HG02885 (cell line): ENCODE results near the gene HMX1.

Experiments used
- ATAC-seq: cut with Tn5 transposase; IDR thresholded peaks from one replicate; pipeline ENCODE4 v1.9.1; 2021; ENCODE audit warnings: mild to moderate bottlenecking; ENCODE audit not compliant: unreplicated experiment, poor library complexity

The HMX1 gene

GRCh38 chr4:8846826-8847225 lies 24.8 kb downstream of the HMX1 start:
- no peak for ATAC-seq

GRCh38 chr4:8846046-8846720 lies 25.5 kb downstream of the HMX1 start:
- ATAC-seq = no peak

DNA sequence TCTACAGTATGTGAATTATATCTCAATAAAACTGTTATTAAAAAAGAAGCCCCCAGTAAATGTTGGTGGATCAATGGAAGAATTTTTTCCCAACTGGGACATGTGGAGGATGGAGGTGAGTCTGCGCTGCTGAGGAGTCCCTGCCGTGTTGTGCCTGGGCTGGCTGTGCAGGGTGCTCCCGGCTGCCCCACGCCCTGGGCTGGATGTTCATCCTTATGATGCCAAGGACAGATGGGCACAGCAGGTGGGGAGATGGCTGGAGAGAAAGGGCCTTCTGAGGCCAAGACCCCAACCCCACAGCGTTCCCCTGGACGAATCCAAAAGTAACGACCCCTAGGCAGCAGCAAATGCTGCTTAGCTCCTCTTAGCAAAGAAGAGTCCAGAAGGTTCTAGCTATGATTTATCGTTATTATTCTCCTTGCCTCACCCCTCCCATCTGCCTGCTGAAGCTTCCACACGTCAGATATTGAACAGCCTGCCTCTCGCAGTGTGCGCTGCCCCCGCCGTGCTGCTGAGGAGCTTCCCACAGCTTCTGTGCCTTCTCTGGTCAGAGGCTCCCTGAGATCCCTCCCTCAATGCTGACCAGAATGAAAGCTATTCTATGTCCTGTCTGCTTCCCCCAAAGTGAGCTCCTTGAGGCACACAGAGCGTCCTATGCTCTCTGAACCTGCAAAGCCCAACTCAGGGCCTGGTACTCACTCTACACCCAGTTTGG lies 26.5 kb downstream of the HMX1 start:
- ATAC-seq = no peak

DNA sequence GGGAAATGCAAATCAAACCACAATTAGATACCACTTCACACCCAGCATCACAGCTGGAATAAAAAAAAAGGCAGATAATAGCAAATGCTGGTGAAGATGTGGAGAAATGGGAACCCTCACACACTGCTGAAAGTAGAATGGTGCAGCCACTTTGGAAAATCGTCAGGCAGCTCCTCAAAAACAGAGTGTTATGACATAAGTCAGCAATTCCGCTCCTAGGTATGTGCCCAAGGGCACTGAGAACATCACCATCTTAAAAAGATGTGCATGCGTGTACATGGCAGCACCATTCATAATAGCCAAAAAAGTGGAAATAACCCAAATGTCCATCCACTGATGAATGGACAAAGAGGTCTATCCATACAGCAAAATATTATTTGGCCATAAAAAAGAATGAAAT lies 28.0 kb downstream of the HMX1 start:
- ATAC-seq = no peak

DNA sequence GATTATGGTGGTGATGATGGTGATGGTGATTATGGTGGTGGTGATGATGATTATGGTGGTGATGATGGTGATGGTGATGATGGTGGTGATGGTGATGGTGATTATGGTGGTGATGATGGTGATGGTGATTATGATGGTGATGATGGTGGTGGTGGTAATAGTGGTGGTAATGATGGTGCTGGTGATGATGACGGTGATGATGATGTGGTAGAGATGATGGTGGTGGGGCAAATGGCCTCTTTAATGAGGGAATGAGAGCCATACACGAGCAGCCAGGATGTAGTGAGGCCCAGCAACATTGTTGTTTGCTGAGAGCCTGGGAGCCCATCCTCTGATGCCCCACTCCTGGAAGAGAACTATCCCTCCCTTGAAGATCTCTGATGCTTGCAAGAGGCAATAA lies 29.0 kb downstream of the HMX1 start:
- no peak for ATAC-seq

DNA sequence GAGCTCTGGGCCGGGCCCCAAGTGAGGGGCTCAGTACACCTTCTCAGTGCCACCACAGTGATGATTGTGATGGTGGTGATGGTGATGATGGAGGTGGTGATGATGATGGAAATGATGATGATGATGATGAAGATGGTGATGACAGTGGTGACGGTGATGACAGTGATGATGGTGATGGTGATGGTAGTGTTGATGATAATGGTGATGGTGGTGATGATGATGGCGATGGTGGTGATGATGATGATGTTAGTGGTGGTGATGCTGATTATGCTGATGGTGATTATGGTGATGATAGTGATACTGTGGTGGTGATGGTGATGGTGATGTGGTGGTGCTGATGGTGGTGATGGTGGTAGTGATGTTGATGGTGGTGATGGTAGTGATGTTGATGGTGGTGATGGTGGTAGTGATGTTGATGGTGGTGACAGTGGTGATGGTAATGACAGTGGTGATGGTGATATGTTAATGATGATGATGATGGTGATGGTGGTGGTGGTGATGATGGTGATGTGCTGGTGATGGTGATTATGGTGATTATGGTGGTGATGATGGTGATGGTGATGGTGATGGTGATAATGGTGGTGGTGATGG lies 29.9 kb downstream of the HMX1 start:
- no peak for ATAC-seq

- ATAC-seq = no peak
Observed at GRCh38 chr4:8840816-8841455, 30.7 kb downstream of the HMX1 start.

GRCh38 chr4:8840006-8840793 lies 31.4 kb downstream of the HMX1 start:
- ATAC-seq = no peak

DNA sequence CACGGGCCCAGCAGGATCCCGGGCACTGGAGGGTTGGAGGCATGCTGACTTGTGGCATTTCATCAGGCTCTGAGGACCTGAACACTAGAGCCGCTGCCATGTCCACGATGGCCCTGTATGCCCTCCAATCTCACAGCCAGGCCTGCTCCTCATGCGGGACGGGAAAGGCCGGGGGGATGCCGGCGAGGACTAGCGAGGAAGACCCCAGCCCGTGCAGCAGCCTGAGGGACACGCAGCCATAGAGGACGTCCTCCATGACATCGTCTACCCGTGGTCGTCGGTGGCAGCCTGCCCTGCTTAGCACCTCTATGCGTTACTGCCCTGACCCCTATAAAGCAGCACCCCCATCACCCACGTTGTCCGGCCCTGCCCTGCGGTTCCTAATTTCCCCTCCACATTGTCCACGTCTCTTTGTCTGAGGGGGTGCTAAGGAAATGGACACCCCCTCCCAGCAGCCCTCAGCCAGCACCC lies 32.6 kb downstream of the HMX1 start:
- no peak for ATAC-seq

DNA sequence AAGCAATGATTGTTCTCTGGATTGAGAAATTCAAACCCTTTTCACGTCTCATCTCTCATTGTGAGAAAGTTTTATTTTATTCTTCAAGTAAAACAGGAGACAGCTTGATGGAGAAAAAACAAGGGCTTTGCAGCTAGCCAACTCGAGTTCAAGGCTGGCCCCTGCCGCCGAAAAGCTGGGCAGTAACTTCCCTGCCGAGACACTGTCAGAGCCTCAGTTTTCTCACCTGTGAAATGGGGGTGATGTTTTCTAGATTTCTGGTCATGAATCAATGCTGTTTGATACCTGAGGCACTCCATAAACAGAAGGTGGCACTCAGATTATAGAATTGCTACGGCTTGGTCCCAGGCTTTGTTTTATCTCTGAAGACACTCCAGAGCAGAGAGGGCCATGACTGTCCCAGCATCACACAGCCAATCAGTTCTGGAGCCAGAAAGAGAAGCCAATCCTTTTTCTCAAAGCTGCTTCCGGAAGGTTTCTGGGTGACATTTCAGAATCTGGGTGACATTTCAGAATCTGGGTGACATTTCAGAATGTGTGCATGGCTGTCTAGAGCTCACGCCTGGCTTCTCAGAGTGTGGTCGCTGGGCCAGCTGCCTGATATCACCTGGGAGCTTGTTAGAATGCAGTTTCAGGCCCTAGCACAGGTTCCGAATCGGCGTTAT lies 33.2 kb downstream of the HMX1 start:
- ATAC-seq = no peak

- no peak for ATAC-seq
Observed at GRCh38 chr4:8837181-8837841, 34.3 kb downstream of the HMX1 start.

- no peak for ATAC-seq
Observed at GRCh38 chr4:8836664-8837171, 34.9 kb downstream of the HMX1 start.

GRCh38 chr4:8835521-8836365 lies 35.9 kb downstream of the HMX1 start:
- no peak for ATAC-seq

DNA sequence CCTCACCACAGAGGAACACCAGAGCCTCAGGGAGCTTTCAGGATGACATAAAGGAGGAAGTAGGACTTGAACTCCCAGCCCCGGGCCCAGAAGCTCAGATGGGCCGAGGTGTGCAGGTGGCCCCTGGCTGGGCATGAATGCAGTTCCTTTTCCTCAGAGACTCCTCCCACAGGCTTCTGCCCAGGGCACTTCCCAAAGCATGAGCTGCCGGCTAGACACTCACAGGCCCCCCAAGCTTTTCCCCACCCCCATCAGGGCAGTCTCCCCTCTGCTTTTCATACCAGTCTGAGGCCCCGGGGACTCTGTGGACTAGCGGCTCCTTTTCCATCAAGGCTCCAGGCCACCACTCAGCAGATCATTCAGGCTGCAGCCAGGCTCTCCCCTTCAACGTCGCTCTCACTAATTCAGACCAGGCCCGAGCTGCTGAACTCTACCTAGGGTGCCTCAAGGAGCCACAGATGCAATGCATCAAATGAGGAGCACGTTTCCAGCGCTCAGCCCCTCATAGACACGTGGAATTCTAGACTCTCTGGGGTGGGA lies 36.9 kb downstream of the HMX1 start:
- no peak for ATAC-seq

GRCh38 chr4:8832113-8832915 lies 39.3 kb downstream of the HMX1 start:
- ATAC-seq = no peak

DNA sequence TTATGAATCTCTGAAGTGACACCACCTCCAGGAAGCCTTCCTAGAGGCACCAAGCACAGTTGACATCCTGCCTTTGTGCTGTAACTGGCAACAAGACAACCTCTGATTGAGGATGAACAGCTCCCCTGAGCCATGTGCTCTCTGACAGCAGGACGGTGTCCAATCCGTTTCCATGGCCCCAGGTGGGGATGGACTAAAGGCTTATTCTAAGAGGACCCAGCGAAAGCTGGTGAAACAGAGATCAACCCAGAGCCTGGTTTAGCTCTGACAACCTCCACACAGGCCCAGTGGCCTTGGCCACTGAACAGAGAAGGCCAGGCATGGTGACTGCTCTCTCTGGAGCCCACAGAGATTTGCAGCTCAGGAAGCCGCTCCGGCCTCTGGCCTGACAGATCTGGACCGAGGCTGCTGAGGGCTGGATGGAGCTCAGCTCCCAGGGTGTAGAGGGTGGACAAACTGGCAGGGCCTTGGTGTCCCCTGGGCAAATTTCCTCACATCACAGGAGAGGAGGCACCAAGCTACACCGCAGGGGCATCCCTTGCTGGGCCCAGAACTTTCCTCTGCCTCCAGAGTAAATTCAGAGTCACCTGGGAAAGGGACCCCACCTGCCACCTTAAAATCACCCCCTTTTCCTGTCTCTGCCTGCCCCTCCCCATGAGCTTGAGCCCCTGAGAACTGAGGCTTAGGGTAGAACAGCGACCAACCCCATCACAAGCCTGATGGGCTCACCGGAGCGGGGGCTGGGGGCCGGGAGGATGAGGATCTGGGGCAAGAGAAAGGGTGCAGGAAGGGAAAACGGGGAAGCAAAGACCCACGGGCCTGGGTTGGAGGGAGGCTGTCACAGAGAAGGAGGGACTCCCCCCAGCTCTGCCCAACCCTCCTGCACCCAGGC lies 40.2 kb downstream of the HMX1 start:
- ATAC-seq = no peak
